ENCODE results near the gene TMEM72. TPM values are rescaled to one million over a fixed set of nuclear protein-coding genes. Genes with fewer than 3 reads are reported as not detected.

Gene TMEM72
- total and polyA plus RNA-seq, 7 donors, result 0.33 to 11.8 (median 4.1) TPM; not detected in 3

DNA sequence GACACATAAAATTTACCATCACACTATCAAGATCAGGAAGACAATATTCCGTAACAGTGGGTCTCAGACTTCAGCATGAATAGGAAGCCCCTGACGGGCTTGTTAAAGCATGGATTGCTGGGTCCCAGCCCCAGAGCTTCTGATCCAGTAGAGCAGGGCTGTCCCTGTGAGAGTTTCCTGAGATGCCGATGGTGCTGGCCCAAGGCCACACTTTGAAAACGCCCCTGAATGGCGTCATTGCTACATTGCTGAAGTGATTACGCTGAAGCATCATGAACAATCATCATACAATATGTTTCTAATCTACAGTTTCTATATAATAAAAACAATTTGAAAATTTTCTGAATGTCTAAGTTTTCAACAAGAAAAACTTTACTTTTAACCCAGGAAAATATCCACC lies 38.0 kb upstream of the TMEM72 start:
- Histone ChIP-seq H3K4me1 (peaks cover 0 to 2% (median under 1%) of the 10 kb centered on the region in 4 donors), H3K36me3 (no peaks in the 10 kb centered on the region), H3K27ac (no peak overlapping the region), H3K4me3 (no peak overlapping the region), H3K9me3 (no peaks in the 10 kb centered on the region), H3K27me3 (no peaks in the 10 kb centered on the region)
- TF ChIP-seq POLR2A (IDR thresholded peaks at IDR 0.05) (no peak), POLR2AphosphoS5 (IDR thresholded peaks at IDR 0.05) (no peak), EP300 (IDR thresholded peaks at IDR 0.05) (no peak)
- TF ChIP-seq, protein P1, sequence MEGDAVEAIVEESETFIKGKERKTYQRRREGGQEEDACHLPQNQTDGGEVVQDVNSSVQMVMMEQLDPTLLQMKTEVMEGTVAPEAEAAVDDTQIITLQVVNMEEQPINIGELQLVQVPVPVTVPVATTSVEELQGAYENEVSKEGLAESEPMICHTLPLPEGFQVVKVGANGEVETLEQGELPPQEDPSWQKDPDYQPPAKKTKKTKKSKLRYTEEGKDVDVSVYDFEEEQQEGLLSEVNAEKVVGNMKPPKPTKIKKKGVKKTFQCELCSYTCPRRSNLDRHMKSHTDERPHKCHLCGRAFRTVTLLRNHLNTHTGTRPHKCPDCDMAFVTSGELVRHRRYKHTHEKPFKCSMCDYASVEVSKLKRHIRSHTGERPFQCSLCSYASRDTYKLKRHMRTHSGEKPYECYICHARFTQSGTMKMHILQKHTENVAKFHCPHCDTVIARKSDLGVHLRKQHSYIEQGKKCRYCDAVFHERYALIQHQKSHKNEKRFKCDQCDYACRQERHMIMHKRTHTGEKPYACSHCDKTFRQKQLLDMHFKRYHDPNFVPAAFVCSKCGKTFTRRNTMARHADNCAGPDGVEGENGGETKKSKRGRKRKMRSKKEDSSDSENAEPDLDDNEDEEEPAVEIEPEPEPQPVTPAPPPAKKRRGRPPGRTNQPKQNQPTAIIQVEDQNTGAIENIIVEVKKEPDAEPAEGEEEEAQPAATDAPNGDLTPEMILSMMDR (IDR thresholded peaks at IDR 0.05), result no peak
- 86 to 88% methylated on average over 6 of the region's 6 CpGs for WGBS, 2 donors
- no peak for DNase-seq
- intact Hi-C loops (cut with DNase I), result no loop called here

DNA sequence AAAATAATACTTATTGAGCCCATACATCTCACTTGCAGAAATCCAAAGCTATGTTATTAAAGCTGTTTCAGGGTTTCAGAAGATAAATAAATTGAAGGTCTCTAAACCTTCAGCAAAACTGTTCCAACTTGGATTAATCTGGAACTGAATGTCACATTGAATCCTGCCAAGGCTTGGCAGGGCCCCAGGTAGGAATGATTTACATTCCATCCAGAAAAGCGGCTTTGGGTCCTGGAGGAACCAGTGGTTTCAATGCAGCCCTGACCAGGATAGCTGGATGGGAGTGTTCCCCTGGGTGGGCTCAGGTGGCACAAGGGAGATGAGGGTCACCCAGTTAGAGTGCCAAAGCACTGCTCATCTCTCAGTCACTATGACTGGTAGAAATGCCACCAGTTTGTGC lies 37.0 kb upstream of the TMEM72 start:
- DNase-seq, result no peak
- peak overlapping the region in 1 of 4 donors; percentile 53 for H3K27ac ChIP-seq
- H3K4me1 ChIP-seq, result peaks cover 0 to 11% (median 5%) of the 10 kb centered on the region in 4 donors

DNA sequence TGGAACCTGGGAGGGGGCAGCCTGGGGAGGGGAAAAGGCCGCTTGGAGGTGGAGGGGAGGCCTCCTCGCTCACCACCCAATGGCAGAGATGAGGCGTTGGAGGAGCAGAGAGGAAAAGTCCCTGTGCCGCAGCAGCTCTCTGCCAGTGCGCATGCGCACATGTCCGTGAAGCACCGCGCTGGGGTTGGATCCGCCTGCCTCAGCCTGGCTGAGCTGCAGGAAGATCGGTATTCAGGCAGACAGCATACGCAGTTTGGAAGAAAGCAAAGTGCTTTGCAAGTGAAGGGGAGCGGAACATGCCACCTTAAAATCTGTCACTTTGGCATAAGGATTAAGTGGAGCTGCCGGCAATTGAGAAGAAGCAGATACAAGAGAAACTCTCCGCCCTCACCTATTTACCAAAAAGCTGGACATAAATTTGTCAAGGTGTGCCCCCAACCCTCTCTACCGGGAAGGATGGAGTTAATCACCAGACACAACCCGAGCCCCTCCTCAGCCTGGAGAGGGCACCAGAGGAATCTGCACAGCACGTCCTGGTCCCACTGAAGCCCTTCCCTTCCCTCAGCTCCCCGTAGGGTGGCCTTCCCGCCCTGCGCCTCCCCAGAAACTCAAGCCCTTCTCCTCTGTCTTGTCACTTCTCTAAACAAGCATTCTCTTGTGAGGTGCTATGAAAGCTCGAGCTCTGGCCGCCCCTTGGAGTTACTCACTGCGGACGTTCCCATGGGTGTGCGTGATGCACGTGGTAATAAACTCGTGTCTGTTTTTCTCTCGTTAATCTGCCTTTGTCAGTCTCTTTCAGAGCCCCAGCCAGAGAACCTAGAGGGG lies 32.2 kb upstream of the TMEM72 start:
- no peaks in the 10 kb centered on the region for H3K27me3 ChIP-seq
- peak; percentile 95 for DNase-seq
- H3K27ac ChIP-seq, result peak overlapping the region; percentile 77 to 91 (median 78)
- TF ChIP-seq, protein P1 (IDR thresholded peaks at IDR 0.05), result no peak
- TF ChIP-seq POLR2AphosphoS5 (IDR thresholded peaks at IDR 0.05) (peak in 3 of 4 donors; percentile 43 to 69 (median 64)), EP300 (IDR thresholded peaks at IDR 0.05) (peak in 1 of 4 donors; percentile 39), POLR2A (IDR thresholded peaks at IDR 0.05) (no peak)
- intact Hi-C loops (cut with DNase I), result loop anchor here (2.0 to 5.0 kb wide), 2 partner anchors 14 to 98 kb away; partner anchors contain the start of gene DEPP1
- no peaks in the 10 kb centered on the region for H3K9me3 ChIP-seq
- no peaks in the 10 kb centered on the region for H3K36me3 ChIP-seq
- 9 to 10% methylated on average over 29 of the region's 29 CpGs for WGBS, 2 donors
- peak overlapping the region; percentile 27 to 51 (median 46) for H3K4me3 ChIP-seq
- peaks cover 0 to 17% (median 13%) of the 10 kb centered on the region in 4 donors for H3K4me1 ChIP-seq

More for the DNA sequence above, 37.0 kb upstream of the TMEM72 start:
- no peaks in the 10 kb centered on the region for H3K27me3 ChIP-seq
- H3K4me3 ChIP-seq, result no peak overlapping the region
- TF ChIP-seq, protein P1 (IDR thresholded peaks at IDR 0.05), result no peak
- no peak for TF ChIP-seq EP300 (IDR thresholded peaks at IDR 0.05)
- TF ChIP-seq POLR2A (IDR thresholded peaks at IDR 0.05), result no peak
- no peak for TF ChIP-seq POLR2AphosphoS5 (IDR thresholded peaks at IDR 0.05)
- no peaks in the 10 kb centered on the region for H3K36me3 ChIP-seq
- intact Hi-C loops (cut with DNase I), result no loop called here
- 42 to 53% methylated on average over 1 of the region's 1 CpG for WGBS, 2 donors
- H3K9me3 ChIP-seq, result no peaks in the 10 kb centered on the region

DNA sequence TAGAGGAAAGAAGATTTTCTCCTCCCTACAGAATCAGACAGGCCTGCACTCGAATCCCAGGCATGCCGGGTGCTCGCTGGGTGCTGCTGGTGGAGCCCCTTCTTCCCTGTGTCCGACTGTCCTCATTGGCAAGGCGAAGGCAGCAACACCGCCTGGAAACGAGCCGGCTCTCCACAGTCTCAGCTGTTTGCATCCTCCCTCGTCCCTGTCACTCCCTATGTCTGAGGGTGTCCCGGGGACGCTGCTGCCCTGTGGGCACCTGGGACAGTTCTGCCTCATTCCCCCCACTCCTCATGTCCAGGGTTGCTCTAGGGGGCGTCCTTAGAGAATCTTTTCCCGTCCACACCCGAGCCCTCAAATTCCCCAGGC lies 31.6 kb upstream of the TMEM72 start:
- DNase-seq, result peak; percentile 72
- intact Hi-C loops (cut with DNase I), result loop anchor here (2.0 to 5.0 kb wide), 2 partner anchors 15 to 98 kb away; partner anchors contain the start of gene DEPP1
- 58 to 74% methylated on average over 14 of the region's 14 CpGs for WGBS, 2 donors
- peak overlapping the region; percentile 77 to 91 (median 78) for H3K27ac ChIP-seq
- peak overlapping the region; percentile 27 to 51 (median 46) for H3K4me3 ChIP-seq
- no peaks in the 10 kb centered on the region for H3K36me3 ChIP-seq
- no peaks in the 10 kb centered on the region for H3K9me3 ChIP-seq
- H3K27me3 ChIP-seq, result no peaks in the 10 kb centered on the region
- TF ChIP-seq POLR2AphosphoS5 (IDR thresholded peaks at IDR 0.05) (no peak), EP300 (IDR thresholded peaks at IDR 0.05) (no peak), POLR2A (IDR thresholded peaks at IDR 0.05) (no peak)
- TF ChIP-seq, protein P1 (IDR thresholded peaks at IDR 0.05), result no peak
- peaks cover 0 to 17% (median 13%) of the 10 kb centered on the region in 4 donors for H3K4me1 ChIP-seq

Measured in sigmoid colon (tissue), 7 donors.